MG63 (cell line): ENCODE measurements around the gene SELENOH. TPM values are rescaled to one million over a fixed set of nuclear protein-coding genes. Genes with fewer than 3 reads are reported as not detected.

ENCODE experiments used
- DNase-seq: peaks from one replicate; pipeline ENCODE4 v3.0.0-alpha.2; 2020
- H3K27me3 ChIP-seq: fragments of 250-450 bp; sonication (Bioruptor Pico); 2 replicates; pipeline ENCODE4 v1.5.1; 2020; ENCODE audit warnings: mild to moderate bottlenecking, moderate library complexity
- H3K36me3 ChIP-seq: fragments of 250-450 bp; sonication (Bioruptor Pico); 2 replicates; pipeline ENCODE4 v1.5.1; 2020; ENCODE audit warnings: mild to moderate bottlenecking, moderate library complexity
- H3K4me3 ChIP-seq: fragments of 250-450 bp; sonication (Bioruptor Pico); 2 replicates; pipeline ENCODE4 v1.5.1; 2020; ENCODE audit warnings: mild to moderate bottlenecking, moderate library complexity
- H3K9me3 ChIP-seq: fragments of 250-450 bp; sonication (Bioruptor Pico); 2 replicates; pipeline ENCODE4 v1.5.1; 2020; ENCODE audit warnings: mild to moderate bottlenecking, moderate library complexity
- total RNA-seq: library from RNA; depleted of rRNA; stranded (reverse); fragments of >200 nt; shearing (Covaris generic); gene quantifications from 2 replicates; pipeline ENCODE4 v1.2.3, GENCODE V29; 2014; ENCODE audit warnings: low replicate concordance

Gene SELENOH
- total RNA-seq, 1 experiment from 2014 or later = 154 TPM

DNA sequence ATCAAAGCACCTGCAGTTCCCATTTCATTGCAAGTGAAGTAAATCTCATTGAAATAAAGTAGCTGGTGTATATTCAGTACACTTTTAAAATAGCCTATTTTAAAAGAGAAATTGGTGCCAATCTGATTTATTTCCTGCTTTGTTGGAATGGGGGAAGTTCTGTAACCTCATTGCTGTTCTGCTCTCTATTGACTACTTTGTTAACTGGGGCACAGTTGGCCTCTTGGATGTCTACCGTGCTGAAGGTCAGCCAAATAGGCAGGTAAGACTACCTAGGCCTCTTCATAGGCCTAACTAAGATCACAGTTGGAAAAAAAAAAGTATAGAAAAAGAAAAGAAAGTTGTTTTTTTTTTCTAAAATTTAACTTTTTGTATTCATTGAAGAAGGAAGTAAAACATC, 29.5 kb downstream of the SELENOH start:
- Histone ChIP-seq H3K27me3 (no peaks in the 10 kb centered on the region), H3K9me3 (no peaks in the 10 kb centered on the region), H3K36me3 (peaks cover 23% of the 10 kb centered on the region), H3K4me3 (no peak overlapping the region)
- no peak for DNase-seq

DNA sequence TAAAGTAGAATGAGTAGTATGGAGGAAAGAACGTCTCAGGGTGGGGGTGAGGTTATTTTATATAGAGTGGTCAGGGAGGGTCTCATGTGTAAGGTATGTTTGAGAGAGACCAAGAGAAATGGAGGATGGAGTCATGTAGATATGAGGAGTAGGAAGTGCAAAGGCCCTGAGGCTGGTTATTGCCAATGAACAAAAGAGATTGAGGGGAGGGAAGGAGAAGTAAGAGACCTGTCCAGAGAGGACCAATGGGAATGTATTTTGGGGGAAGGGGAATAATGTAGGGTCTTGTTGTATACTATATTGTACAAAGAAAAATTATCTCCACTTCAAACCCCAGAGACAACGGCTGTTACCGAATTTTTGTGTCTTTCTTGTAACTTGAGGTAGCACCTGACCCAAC, 30.1 kb downstream of the SELENOH start:
- H3K4me3 ChIP-seq = no peak overlapping the region
- DNase-seq = no peak
- no peaks in the 10 kb centered on the region for H3K27me3 ChIP-seq
- peaks cover 23% of the 10 kb centered on the region for H3K36me3 ChIP-seq
- H3K9me3 ChIP-seq = no peaks in the 10 kb centered on the region

DNA sequence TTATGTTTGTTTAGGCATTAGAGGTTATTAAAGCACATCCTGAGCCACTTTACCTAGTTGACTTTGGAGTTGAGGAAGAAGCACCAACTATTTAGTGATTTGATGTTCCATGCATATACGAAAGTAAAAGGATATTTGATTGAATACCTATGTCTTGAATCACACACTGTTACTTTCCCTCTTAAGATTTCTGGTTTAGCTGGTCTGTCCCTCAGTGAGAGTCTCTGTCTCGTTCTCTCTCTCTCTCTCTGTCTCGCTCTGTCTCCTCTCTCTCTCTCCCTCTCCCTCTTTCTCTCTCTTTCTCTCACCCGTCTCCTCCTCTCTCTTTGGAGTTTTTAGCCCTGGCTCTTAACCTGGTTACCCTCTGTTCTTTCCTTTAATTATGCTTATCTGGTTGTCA, 31.3 kb downstream of the SELENOH start:
- DNase-seq = no peak

DNA sequence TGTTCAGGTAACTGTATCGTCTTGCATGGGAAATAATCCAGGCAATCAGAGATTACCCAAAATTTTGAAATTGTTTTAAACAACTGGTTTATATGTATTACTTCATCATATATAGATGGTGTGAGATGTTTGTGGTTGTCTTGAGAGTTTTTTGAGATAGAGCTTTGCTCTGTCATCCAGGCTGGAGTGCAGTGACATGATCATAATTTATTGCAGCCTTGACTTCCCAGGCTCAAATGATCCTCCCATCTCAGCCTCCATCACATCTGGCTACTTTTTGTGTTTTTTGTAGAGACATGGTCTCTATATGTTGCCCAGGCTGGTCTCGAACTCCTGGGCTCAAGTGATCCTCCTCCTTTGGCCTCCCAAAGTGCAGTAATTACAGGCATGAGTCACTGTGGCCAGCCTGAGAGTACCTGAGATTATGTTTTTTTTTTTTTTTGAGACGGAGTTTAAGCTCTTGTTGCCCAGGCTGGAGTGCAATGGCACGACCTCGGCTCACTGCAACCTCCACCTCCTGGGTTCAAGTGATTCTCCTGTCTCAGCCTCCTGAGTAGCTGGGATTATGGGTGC, 31.8 kb downstream of the SELENOH start:
- Histone ChIP-seq H3K36me3 (peaks cover 16% of the 10 kb centered on the region), H3K4me3 (no peak overlapping the region), H3K27me3 (no peaks in the 10 kb centered on the region), H3K9me3 (no peaks in the 10 kb centered on the region)
- DNase-seq = no peak

More for the DNA sequence above, 31.3 kb downstream of the SELENOH start:
- Histone ChIP-seq H3K36me3 (peaks cover 18% of the 10 kb centered on the region), H3K27me3 (no peaks in the 10 kb centered on the region), H3K9me3 (no peaks in the 10 kb centered on the region), H3K4me3 (no peak overlapping the region)

DNA sequence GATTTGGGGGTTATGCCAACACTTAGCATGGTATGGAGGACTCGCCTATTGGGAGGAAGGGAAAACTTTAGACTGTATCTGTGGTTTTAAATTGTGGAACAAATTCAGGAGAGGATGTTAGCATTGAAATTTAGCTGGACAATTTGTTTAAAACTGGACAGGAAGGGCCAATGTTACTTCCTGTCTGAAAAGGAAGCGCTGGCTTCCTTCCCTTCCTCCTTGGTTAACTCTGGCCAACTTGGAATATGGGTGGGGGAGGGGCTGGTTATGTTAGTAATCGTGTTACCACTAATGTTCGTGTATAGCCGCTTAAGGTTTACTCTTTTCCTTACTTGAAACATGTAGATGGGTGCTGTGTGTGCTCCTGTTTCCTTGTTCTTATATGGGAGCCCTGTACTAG, 34.2 kb downstream of the SELENOH start:
- Histone ChIP-seq H3K36me3 (peaks cover 12% of the 10 kb centered on the region), H3K4me3 (peak overlapping the region; percentile 25), H3K9me3 (no peaks in the 10 kb centered on the region), H3K27me3 (no peaks in the 10 kb centered on the region)
- DNase-seq = peak; percentile 36

DNA sequence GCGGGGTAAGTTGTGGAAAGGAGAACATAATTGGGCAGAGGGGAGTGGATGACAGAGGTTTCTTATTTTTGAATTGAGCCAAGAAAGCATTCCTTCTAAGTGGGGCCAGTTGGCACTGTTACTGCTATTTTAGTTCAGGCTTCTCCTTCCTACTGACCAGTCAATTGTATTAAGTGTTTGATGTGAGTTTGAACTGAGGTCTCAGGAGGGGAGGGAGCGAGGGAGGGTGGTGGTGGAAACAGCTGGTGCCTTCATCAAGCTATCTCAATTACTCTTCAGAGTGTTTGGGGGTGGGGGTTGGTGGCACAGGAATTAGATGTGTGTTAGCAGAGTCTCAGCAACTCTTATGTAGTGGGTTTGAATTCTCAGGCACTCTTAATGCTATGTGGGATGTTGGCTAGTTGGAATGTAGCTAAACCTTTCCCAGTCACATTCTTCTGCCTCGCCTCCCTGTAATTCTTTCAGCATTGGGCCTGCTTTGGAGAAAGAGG, 34.8 kb downstream of the SELENOH start:
- peak overlapping the region; percentile 25 for H3K4me3 ChIP-seq

DNA sequence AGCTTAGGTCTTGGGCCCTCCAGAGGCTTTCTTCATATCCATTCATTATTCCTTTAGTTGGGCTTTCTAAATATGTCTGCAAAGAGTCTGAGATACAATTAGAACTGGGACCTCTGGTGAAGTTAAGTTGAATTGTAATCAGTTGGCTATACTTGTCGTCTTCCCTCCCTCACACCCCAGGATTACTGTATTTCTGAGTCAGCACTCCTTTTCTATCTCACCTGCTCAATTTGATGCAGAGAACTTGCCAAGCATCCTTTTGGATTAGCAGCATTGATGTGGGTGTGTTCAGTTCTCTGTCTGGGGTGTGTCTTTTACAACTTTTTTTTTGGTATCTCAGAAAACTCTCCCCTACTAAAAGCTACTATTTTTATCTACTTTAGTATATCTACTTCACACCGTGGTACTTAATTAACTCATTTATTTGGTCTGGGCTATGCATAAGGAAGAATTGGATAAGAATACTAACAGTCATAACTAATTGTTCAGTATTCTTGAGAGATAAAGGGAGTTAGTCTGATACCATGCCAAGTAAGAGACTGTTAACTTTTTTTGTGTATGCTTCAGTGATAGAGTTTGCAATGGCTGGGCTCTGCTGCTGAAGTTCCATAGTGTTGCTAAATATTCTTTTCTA, 35.4 kb downstream of the SELENOH start:
- Histone ChIP-seq H3K4me3 (no peak overlapping the region), H3K27me3 (no peaks in the 10 kb centered on the region), H3K9me3 (no peaks in the 10 kb centered on the region), H3K36me3 (peaks cover 17% of the 10 kb centered on the region)
- DNase-seq = no peak

More for the DNA sequence above, 34.8 kb downstream of the SELENOH start:
- Histone ChIP-seq H3K9me3 (no peaks in the 10 kb centered on the region), H3K27me3 (no peaks in the 10 kb centered on the region), H3K36me3 (peaks cover 14% of the 10 kb centered on the region)
- peak; percentile 19 for DNase-seq

DNA sequence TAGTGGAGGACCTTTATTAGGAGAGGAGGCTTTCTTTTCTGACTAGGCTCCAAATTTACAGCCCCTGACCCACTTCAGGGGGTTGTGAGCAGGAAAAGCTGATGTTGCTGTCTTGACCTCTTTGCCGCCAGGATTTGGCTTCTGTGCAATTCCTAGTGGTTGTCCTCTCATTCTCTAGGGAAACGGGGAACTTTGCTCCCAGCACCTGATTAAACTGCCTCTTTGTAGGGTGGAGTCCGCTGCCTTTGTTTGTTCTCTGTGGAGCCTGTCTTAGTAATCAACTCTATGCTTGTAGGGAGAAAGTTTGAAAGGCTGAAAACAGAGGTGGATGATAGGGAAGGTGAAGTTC, 36.7 kb downstream of the SELENOH start:
- no peak for DNase-seq
- no peak overlapping the region for H3K4me3 ChIP-seq
- no peaks in the 10 kb centered on the region for H3K27me3 ChIP-seq
- H3K9me3 ChIP-seq = no peaks in the 10 kb centered on the region
- H3K36me3 ChIP-seq = peaks cover 17% of the 10 kb centered on the region

DNA sequence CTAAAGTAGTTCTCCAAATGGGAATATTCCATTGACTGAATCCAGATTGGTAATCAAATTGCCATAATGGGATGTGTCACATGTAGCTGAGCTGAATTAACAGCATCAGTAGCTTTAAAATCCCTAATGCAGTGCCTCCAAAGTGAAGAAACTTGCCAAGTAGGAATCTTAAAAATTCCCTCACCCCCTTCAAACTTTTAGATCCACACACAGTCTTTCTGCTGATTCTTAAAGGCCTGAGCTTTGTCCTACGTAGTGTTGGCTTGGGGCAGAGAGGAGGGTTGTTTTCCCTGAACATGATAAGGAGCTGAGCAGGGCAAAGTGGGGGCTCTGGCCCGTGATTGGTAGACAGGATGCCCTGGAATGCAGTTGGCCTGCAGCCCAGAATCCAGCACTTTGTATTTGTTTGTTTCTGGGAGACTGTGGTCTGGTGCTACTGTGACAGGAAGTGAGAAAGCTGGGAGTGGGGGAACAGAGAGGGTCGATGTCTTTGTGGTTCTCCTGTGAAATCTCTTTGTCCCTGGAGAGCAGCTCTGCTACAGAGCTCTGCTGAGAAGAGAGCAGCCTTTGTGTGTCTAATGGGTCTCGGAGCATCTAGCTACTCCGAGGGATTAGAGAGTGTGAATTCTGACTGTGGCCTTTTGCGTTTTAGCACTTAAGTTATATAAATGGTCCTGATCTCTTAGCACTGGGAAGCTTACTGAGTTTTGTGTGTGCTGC, 37.2 kb downstream of the SELENOH start:
- DNase-seq = peak; percentile 96
- Histone ChIP-seq H3K9me3 (no peaks in the 10 kb centered on the region), H3K36me3 (peaks cover 17% of the 10 kb centered on the region), H3K4me3 (no peak overlapping the region), H3K27me3 (no peaks in the 10 kb centered on the region)

DNA sequence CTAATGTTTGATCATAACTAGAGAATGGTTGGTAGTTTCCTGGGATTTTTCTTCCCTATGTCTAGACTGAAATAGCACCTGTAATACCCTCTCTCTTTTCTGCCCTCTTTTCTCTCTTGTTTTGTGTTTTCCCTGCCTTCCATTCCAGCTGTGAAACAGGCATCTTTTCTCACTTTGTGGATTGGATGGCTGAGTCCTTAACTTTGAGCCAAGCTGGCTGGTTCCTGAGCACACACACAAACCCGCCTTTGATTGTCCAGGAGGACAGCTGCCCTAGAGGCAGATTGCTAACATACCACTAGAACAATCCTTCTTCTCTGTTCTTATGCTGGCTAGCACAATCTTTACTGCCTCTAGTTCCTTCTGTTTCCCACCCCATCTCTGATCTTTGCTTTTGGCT, 38.0 kb downstream of the SELENOH start:
- H3K9me3 ChIP-seq = no peaks in the 10 kb centered on the region
- DNase-seq = peak; percentile 39
- no peaks in the 10 kb centered on the region for H3K27me3 ChIP-seq
- H3K36me3 ChIP-seq = peaks cover 17% of the 10 kb centered on the region
- no peak overlapping the region for H3K4me3 ChIP-seq

DNA sequence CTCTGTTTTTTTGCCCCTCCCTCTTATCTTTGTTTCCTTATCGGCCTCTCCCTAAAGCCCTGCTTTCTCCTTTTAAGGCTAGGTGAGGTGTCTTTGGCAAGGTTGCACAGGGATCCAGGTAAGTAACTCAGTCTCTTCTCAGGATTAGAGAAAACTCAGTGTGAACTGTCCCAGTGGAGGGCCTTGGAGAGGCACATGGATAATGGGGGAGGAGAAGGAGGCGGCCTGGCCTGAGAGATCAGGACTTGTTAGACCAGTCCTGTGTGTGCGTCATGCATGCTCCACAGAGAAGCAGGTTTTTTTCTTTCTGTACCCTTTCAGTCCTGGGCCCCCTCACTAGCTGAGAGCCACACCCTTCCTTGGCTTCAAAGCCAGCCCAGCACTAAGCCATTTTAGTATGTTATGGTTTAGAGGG, 40.2 kb downstream of the SELENOH start:
- DNase-seq = no peak
- no peaks in the 10 kb centered on the region for H3K9me3 ChIP-seq
- H3K36me3 ChIP-seq = peaks cover 15% of the 10 kb centered on the region
- no peak overlapping the region for H3K4me3 ChIP-seq
- H3K27me3 ChIP-seq = no peaks in the 10 kb centered on the region

DNA sequence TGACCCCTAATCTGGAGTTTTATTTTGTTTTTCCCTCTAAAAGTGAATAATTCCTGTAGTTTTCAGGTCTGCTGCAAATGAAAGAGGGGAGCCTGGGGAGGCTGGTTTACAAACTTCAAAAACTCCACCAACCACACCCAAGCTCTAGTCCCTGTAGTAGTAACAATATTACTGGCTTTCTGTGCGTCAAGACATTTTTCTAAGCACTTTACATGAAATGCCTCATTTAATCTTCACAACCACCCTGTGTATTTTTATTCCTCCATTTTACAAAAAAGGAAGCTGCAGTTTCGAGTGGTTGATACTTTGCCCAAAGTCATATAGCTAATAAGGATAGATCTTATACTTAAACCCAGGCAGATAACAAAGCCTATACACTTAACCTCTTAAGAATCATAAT, 43.8 kb downstream of the SELENOH start:
- H3K9me3 ChIP-seq = no peaks in the 10 kb centered on the region
- H3K4me3 ChIP-seq = no peak overlapping the region
- no peaks in the 10 kb centered on the region for H3K27me3 ChIP-seq
- H3K36me3 ChIP-seq = peaks cover 19% of the 10 kb centered on the region
- DNase-seq = no peak

DNA sequence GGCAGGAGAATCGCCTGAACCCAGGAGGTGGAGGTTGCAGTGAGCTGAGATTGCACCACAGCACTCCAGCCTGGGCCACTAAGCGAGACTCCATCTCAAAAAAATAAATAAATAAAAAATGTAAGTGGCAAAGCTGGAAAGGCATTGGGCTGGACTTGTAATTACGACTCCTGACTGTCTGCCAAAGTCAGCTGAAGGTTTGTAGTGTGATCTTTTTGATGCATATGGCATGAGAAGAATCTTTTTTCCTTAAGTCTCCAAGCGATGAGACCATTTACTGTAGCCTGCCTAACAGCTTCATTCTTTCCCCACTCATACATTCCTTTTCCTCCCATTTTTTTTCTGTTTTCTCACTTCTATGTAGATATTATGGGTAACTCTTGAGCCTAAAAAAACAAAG, 45.1 kb downstream of the SELENOH start:
- Histone ChIP-seq H3K4me3 (no peak overlapping the region), H3K27me3 (no peaks in the 10 kb centered on the region), H3K36me3 (peaks cover 17% of the 10 kb centered on the region), H3K9me3 (no peaks in the 10 kb centered on the region)
- no peak for DNase-seq

DNA sequence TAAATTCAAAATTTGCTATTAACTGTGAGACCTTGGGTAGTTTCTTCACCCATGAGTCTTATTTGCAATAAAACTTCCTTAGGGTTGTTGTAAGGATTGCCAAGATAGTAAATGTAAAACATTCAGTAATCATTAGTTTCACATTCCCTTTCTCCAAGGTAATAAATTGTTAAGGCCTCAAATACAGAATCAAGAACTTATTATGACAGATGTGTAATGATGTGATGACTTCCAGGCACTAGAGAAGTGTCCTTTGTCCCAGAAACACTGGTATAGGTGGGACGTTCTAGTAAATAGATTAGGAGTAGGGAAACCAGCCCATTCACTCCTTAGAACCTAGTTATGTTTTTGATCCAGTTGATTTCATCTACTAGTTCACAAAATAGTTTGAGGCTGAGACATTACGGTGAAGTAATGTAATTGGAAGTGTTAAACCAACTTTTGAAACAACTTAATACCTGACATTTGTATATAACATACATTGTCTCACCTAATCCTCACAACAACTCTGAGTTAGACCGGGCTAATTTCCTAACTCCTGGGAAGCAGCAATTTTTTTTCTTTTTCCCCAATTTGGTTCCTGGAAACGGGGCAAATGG, 45.8 kb downstream of the SELENOH start:
- H3K9me3 ChIP-seq = no peaks in the 10 kb centered on the region
- peaks cover 19% of the 10 kb centered on the region for H3K36me3 ChIP-seq
- H3K27me3 ChIP-seq = no peaks in the 10 kb centered on the region
- DNase-seq = no peak
- H3K4me3 ChIP-seq = no peak overlapping the region

DNA sequence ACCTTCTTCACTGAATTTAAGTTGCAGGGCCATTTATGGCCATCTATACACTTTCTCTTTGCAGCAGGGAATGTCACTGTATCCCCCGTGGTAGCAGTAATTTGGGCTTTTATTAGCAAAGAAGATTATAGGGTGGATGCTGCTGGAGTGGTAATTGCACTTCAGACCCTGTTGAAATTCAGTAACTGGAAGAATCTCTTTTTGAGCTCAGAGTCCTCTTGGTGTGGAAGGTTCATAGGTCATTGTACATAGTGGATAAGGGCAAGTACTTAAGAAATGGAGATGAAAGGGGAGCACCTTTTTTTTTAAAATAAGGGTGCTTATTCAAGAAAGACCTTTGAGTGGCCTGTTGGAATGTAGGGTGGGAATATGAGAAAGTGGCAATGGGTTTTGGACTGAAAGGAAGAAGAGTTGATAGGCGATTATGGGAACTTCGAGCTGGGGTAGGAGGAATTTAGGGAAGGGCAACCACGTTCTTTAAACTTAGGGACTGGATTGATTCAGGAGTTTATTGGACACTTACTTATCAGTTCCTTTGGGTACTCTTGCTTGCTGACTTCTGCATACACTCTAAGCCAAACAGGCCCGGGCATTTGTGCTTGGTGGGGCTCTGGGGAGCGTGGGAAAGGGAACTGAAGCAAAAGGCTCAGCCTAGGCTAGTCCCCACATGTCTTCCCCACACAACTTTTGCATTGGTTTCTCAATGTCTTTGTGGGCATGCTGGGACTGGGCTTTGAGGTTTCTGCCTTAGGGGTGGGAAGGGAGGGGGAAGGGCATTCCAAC, 46.8 kb downstream of the SELENOH start:
- peaks cover 21% of the 10 kb centered on the region for H3K36me3 ChIP-seq
- no peaks in the 10 kb centered on the region for H3K27me3 ChIP-seq
- no peaks in the 10 kb centered on the region for H3K9me3 ChIP-seq

DNA sequence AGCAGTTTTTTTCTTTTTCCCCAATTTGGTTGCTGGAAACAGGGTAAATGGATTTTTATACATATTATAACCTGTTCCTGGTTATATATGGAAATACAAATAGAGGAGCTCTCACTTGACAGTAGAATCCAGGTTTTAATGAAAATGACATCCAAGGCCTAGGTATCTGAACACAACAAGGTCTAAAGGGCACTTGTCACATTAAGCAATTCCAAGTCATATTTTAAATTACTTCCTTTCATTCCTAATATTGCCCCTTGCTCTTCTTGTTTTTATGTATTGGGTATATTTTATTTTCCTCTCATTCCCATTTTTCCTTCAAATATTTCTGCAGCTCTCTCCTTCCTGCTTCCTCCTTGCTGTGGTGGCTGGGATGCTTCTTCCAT, 47.4 kb downstream of the SELENOH start:
- DNase-seq = no peak
- Histone ChIP-seq H3K9me3 (no peaks in the 10 kb centered on the region), H3K4me3 (no peak overlapping the region), H3K27me3 (no peaks in the 10 kb centered on the region), H3K36me3 (peaks cover 27% of the 10 kb centered on the region)

More for the DNA sequence above, 46.8 kb downstream of the SELENOH start:
- no peak overlapping the region for H3K4me3 ChIP-seq
- no peak for DNase-seq
